ENCODE results near the gene CX3CR1. TPM values are rescaled to one million over a fixed set of nuclear protein-coding genes. Genes with fewer than 3 reads are reported as not detected.

CX3CR1 gene
- total and polyA plus RNA-seq, 9 of the 15 experiments (the other 6 are each of a cell fraction or from before 2014, with no cell fraction given), result 0.03 to 0.21 TPM; not detected in 7

DNA sequence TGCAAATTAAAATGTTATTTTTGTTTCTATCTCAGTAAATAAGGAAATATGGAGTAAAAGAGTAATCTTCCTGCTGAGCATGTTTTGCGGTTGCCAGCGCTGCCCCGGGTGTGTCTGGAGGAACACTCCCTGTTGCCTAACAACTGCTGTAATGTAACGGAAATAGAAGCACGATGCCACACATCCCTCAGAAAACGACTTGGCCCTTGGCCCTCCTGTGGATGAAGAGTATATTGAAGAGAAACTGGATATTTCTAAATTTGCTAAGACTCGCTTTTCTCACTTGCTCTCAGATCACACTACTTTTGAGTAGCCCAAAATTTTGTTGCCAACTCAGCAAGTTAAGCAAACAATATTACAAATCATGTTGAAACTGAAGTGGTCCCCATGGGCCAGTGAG lies 18.9 kb downstream of the CX3CR1 start (continued):
- TF ChIP-seq, protein P1, sequence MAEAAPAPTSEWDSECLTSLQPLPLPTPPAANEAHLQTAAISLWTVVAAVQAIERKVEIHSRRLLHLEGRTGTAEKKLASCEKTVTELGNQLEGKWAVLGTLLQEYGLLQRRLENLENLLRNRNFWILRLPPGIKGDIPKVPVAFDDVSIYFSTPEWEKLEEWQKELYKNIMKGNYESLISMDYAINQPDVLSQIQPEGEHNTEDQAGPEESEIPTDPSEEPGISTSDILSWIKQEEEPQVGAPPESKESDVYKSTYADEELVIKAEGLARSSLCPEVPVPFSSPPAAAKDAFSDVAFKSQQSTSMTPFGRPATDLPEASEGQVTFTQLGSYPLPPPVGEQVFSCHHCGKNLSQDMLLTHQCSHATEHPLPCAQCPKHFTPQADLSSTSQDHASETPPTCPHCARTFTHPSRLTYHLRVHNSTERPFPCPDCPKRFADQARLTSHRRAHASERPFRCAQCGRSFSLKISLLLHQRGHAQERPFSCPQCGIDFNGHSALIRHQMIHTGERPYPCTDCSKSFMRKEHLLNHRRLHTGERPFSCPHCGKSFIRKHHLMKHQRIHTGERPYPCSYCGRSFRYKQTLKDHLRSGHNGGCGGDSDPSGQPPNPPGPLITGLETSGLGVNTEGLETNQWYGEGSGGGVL (CRISPR knock-in tag; IDR thresholded peaks at IDR 0.05), result no peak
- TF ChIP-seq KHSRP (IDR thresholded peaks at IDR 0.05) (no peak), MYC (IDR thresholded peaks at IDR 0.05; ENCODE audit: low read depth, low read length) (no peak), MYC (CRISPR knock-in tag; IDR thresholded peaks at IDR 0.05; ENCODE audit: borderline replicate concordance, low read depth) (no peak), PCBP1 (IDR thresholded peaks at IDR 0.05; ENCODE audit: low read depth, low read length, poor library complexity, severe bottlenecking) (no peak), RBM15 (IDR thresholded peaks at IDR 0.05; ENCODE audit: insufficient read depth, low read length) (no peak), BRCA1 (IDR thresholded peaks at IDR 0.05) (no peak), BRCA1 (CRISPR knock-in tag; IDR thresholded peaks at IDR 0.05) (no peak), JUN (IDR thresholded peaks at IDR 0.05; ENCODE audit: borderline replicate concordance, low read depth, low read length) (peak; percentile 96), JUN (CRISPR knock-in tag; IDR thresholded peaks at IDR 0.05; ENCODE audit: borderline replicate concordance) (peak; percentile 99), ZNF121 (CRISPR knock-in tag; conservative IDR thresholded peaks at IDR 0.05) (no peak), BCOR (IDR thresholded peaks at IDR 0.05) (no peak), TEAD4 (IDR thresholded peaks at IDR 0.05; ENCODE audit: low read length) (peak; percentile 61; the same call in 1 of the 2 replicates), TEAD4 (CRISPR knock-in tag; IDR thresholded peaks at IDR 0.05; ENCODE audit: borderline replicate concordance) (no peak), PHTF2 (CRISPR knock-in tag; IDR thresholded peaks at IDR 0.05) (no peak), SIRT6 (IDR thresholded peaks at IDR 0.05; ENCODE audit: low read depth, low read length) (no peak), STAT5B (CRISPR knock-in tag; IDR thresholded peaks at IDR 0.05) (no peak)
- TF ChIP-seq, protein P2, sequence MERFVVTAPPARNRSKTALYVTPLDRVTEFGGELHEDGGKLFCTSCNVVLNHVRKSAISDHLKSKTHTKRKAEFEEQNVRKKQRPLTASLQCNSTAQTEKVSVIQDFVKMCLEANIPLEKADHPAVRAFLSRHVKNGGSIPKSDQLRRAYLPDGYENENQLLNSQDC (CRISPR knock-in tag; IDR thresholded peaks at IDR 0.05), result no peak
- TF ChIP-seq, protein P3, sequence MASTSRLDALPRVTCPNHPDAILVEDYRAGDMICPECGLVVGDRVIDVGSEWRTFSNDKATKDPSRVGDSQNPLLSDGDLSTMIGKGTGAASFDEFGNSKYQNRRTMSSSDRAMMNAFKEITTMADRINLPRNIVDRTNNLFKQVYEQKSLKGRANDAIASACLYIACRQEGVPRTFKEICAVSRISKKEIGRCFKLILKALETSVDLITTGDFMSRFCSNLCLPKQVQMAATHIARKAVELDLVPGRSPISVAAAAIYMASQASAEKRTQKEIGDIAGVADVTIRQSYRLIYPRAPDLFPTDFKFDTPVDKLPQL (IDR thresholded peaks at IDR 0.05; ENCODE audit: extremely low read depth, insufficient read length), result no peak
- TF ChIP-seq, protein P4, sequence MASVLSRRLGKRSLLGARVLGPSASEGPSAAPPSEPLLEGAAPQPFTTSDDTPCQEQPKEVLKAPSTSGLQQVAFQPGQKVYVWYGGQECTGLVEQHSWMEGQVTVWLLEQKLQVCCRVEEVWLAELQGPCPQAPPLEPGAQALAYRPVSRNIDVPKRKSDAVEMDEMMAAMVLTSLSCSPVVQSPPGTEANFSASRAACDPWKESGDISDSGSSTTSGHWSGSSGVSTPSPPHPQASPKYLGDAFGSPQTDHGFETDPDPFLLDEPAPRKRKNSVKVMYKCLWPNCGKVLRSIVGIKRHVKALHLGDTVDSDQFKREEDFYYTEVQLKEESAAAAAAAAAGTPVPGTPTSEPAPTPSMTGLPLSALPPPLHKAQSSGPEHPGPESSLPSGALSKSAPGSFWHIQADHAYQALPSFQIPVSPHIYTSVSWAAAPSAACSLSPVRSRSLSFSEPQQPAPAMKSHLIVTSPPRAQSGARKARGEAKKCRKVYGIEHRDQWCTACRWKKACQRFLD (CRISPR knock-in tag; IDR thresholded peaks at IDR 0.05), result peak; percentile 83; the same call in 1 of the 2 replicates
- TF ChIP-seq, protein P5, sequence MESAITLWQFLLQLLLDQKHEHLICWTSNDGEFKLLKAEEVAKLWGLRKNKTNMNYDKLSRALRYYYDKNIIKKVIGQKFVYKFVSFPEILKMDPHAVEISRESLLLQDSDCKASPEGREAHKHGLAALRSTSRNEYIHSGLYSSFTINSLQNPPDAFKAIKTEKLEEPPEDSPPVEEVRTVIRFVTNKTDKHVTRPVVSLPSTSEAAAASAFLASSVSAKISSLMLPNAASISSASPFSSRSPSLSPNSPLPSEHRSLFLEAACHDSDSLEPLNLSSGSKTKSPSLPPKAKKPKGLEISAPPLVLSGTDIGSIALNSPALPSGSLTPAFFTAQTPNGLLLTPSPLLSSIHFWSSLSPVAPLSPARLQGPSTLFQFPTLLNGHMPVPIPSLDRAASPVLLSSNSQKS (CRISPR knock-in tag; IDR thresholded peaks at IDR 0.05), result no peak
- TF ChIP-seq, protein P6, sequence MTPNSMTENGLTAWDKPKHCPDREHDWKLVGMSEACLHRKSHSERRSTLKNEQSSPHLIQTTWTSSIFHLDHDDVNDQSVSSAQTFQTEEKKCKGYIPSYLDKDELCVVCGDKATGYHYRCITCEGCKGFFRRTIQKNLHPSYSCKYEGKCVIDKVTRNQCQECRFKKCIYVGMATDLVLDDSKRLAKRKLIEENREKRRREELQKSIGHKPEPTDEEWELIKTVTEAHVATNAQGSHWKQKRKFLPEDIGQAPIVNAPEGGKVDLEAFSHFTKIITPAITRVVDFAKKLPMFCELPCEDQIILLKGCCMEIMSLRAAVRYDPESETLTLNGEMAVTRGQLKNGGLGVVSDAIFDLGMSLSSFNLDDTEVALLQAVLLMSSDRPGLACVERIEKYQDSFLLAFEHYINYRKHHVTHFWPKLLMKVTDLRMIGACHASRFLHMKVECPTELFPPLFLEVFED (CRISPR knock-in tag; conservative IDR thresholded peaks at IDR 0.05), result no peak
- TF ChIP-seq, protein P7, sequence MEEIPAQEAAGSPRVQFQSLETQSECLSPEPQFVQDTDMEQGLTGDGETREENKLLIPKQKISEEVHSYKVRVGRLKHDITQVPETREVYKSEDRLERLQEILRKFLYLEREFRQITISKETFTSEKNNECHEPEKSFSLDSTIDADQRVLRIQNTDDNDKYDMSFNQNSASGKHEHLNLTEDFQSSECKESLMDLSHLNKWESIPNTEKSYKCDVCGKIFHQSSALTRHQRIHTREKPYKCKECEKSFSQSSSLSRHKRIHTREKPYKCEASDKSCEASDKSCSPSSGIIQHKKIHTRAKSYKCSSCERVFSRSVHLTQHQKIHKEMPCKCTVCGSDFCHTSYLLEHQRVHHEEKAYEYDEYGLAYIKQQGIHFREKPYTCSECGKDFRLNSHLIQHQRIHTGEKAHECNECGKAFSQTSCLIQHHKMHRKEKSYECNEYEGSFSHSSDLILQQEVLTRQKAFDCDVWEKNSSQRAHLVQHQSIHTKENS (CRISPR knock-in tag; IDR thresholded peaks at IDR 0.05), result no peak
